Body of pancreas (tissue), 4 donors: ENCODE results near the gene PGM2. TPM values are rescaled to one million over a fixed set of nuclear protein-coding genes. Genes with fewer than 3 reads are reported as not detected.
"Not testable (repeated sequence)": the region's sequence is repeated elsewhere in the genome, so short reads cannot be mapped to it uniquely, and the experiment has no call there.

Experiments used
- ATAC-seq: fragments of 150-250 bp; one replicate; pipeline ENCODE4 v1.9.1; 2016
- DNase-seq, 4 donors: peaks; one replicate each; pipeline ENCODE4 v3.0.0-alpha.2; 2019
- H3K27ac ChIP-seq, 4 donors: fragments of 200-600 bp; sonication (generic); 1 replicate in 3 of 4; 2 replicates in 1 of 4; pipeline versions ENCODE4 v1.5.1 to v1.6.1; 2016 to 2019; ENCODE audit warnings: mild to moderate bottlenecking in 1 of 4, mixed read lengths in 1 of 4, moderate library complexity in 1 of 4
- H3K27me3 ChIP-seq, 2 donors: fragments of 200-600 bp; sonication (generic); one replicate each; pipeline ENCODE4 v1.6.0; 2016; ENCODE audit warnings: mild to moderate bottlenecking in 1 of 2
- H3K36me3 ChIP-seq, 2 donors: fragments of 200-600 bp; sonication (generic); replicated peaks in 1 of 2; 2 replicates each; pipeline ENCODE4 v1.5.1; 2016; ENCODE audit warnings: low read depth in 2 of 2; ENCODE audit not compliant: insufficient read depth in 1 of 2
- H3K4me1 ChIP-seq: fragments of 200-600 bp; sonication (generic); one replicate; pipeline ENCODE4 v1.6.0; 2016
- H3K4me3 ChIP-seq, 2 donors: fragments of 200-600 bp; sonication (generic); 1 replicate in 1 of 2; 2 replicates in 1 of 2; pipeline ENCODE4 v1.5.1; 2016 to 2019
- H3K9me3 ChIP-seq, 3 donors: fragments of 200-600 bp; sonication (generic); 1 replicate in 2 of 3; 2 replicates in 1 of 3; pipeline ENCODE4 v1.5.1; 2016
- POLR2A ChIP-seq, 3 donors: fragments of 450-650 bp; IDR thresholded peaks; one replicate each; pipeline ENCODE4 v1.6.1; 2016; ENCODE audit warnings: antibody characterized with exemption in 3 of 3, mild to moderate bottlenecking in 2 of 3
- WGBS, 2 donors: methylation state at CpG; one replicate each; pipeline ENCODE4 v1.1.5; 2017; 5-methylcytosine and 5-hydroxymethylcytosine counted together
- intact Hi-C: fragments of 100-400 bp; cut with DNase I; formaldehyde crosslinking; loops from one replicate; pipeline ENCODE4 v1.15.1; 2023
- total RNA-seq, 2 donors: library from RNA; depleted of rRNA; stranded (reverse); fragments of >200 nt; gene quantifications; one replicate each; pipeline ENCODE4 v1.1.0, GENCODE V29; 2016
- TF ChIP-seq, protein P1 (sequence below), 7 experiments: fragments of 450-650 bp in 4 of 7; fragments of 200-600 bp in 3 of 7; sonication (generic) in 3 of 7; IDR thresholded peaks; one replicate each; pipeline ENCODE4 v1.5.1; 2016 to 2019; ENCODE audit warnings: antibody characterized with exemption in 7 of 7

PGM2 gene
- total RNA-seq, 2 donors from 2014 or later: 6.0 to 39.2 TPM

- DNase-seq (peak in 3 of 4 donors; percentile 7 to 44 (median 20)), ATAC-seq (peak; percentile 32)
- no peaks in the 10 kb centered on the region for H3K9me3 ChIP-seq
- intact Hi-C loops: no loop called here
- H3K27me3 ChIP-seq: no peaks in the 10 kb centered on the region
- no peak overlapping the region for H3K4me3 ChIP-seq
- no peak overlapping the region for H3K27ac ChIP-seq
- no peaks in the 10 kb centered on the region for H3K36me3 ChIP-seq
- H3K4me1 ChIP-seq: peaks cover 15% of the 10 kb centered on the region
- TF ChIP-seq POLR2A (IDR thresholded peaks at IDR 0.05): no peak
- TF ChIP-seq, protein P1, sequence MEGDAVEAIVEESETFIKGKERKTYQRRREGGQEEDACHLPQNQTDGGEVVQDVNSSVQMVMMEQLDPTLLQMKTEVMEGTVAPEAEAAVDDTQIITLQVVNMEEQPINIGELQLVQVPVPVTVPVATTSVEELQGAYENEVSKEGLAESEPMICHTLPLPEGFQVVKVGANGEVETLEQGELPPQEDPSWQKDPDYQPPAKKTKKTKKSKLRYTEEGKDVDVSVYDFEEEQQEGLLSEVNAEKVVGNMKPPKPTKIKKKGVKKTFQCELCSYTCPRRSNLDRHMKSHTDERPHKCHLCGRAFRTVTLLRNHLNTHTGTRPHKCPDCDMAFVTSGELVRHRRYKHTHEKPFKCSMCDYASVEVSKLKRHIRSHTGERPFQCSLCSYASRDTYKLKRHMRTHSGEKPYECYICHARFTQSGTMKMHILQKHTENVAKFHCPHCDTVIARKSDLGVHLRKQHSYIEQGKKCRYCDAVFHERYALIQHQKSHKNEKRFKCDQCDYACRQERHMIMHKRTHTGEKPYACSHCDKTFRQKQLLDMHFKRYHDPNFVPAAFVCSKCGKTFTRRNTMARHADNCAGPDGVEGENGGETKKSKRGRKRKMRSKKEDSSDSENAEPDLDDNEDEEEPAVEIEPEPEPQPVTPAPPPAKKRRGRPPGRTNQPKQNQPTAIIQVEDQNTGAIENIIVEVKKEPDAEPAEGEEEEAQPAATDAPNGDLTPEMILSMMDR (IDR thresholded peaks at IDR 0.05): no peak
- 10 to 14% methylated on average over 4 of the region's 4 CpGs for WGBS, 2 donors
These were observed 4.4 kb upstream of the PGM2 start for GRCh38 chr4:37821953-37822605.

GRCh38 chr4:37825501-37825900, 985 bp upstream of the PGM2 start:
- intact Hi-C loops, ATAC-seq, H3K36me3 ChIP-seq, DNase-seq, H3K9me3 ChIP-seq, H3K27me3 ChIP-seq: not testable (repeated sequence)
- H3K4me1 ChIP-seq: peaks cover 25% of the 10 kb centered on the region
- 7 to 9% methylated on average over 9 of the region's 9 CpGs for WGBS, 2 donors
- TF ChIP-seq, protein P1 (IDR thresholded peaks at IDR 0.05): peak in 1 of 7 experiments; percentile 13
- H3K4me3 ChIP-seq: peak overlapping the region; percentile 25 to 95
- peak overlapping the region in 3 of 4 donors; percentile 62 to 86 (median 85) for H3K27ac ChIP-seq

- DNase-seq (peak in 1 of 4 donors; percentile 7), ATAC-seq (peak; percentile 23)
- Histone ChIP-seq H3K4me1 (peaks cover 25% of the 10 kb centered on the region), H3K27ac (peak overlapping the region in 3 of 4 donors; percentile 62 to 86 (median 85)), H3K27me3 (no peaks in the 10 kb centered on the region), H3K36me3 (no peaks in the 10 kb centered on the region), H3K9me3 (no peaks in the 10 kb centered on the region), H3K4me3 (peak overlapping the region; percentile 25 to 95)
- TF ChIP-seq, protein P1 (IDR thresholded peaks at IDR 0.05): no peak
- no peak for TF ChIP-seq POLR2A (IDR thresholded peaks at IDR 0.05)
- WGBS, 2 donors: 0% methylated on average over 14 of the region's 14 CpGs
- intact Hi-C loops: no loop called here
These were observed 555 bp upstream of the PGM2 start for GRCh38 chr4:37825968-37826294.

DNA sequence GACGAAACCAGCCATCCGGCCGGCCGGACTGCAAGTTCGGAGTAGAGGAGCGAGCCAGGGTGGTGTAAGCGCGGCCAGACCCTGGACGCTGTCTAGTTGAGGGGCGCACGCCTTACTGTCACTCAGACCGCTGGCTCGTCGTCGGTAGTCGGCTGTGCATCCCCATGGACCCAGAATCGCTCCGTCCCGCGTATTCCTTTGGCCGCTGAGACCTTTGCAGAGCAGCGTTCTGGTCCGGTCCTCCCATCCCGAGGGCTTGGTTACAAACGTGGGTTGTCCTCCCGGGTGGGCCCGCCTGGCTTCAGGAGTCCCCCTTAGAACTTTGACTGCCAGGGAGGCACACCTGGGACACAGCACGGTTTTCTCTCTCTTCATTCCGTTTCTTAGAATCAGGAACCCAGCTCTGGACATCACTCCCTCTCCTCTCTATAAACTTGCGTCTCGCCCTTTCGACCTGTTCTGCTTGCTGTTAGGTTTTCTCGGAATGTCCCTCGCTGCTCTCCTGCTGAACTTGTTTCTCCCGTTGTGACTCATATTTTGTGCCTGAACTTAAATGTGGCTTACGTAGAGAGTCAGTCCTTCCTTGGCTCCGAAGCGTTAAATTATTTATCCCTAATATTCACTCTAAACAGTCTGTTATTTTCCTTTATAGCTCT, 672 bp downstream of the PGM2 start:
- no peaks in the 10 kb centered on the region for H3K9me3 ChIP-seq
- no peaks in the 10 kb centered on the region for H3K36me3 ChIP-seq
- WGBS, 2 donors: 7 to 22% methylated on average over 12 to 37 of the region's 38 CpGs
- ATAC-seq: peak; percentile 15
- H3K4me3 ChIP-seq: peak overlapping the region; percentile 25 to 95
- intact Hi-C loops: no loop called here
- DNase-seq: no peak
- peaks cover 22% of the 10 kb centered on the region for H3K4me1 ChIP-seq
- peak overlapping the region; percentile 59 to 86 (median 74) for H3K27ac ChIP-seq
- TF ChIP-seq, protein P1 (IDR thresholded peaks at IDR 0.05): no peak
- TF ChIP-seq POLR2A (IDR thresholded peaks at IDR 0.05): no peak
- no peaks in the 10 kb centered on the region for H3K27me3 ChIP-seq
